HG03439 (cell line): ENCODE measurements around the gene DUSP1.

Experiments
- ATAC-seq: cut with Tn5 transposase; IDR thresholded peaks from one replicate; pipeline ENCODE4 v1.9.1; 2021; ENCODE audit warnings: mild to moderate bottlenecking, moderate library complexity; ENCODE audit not compliant: unreplicated experiment

The DUSP1 gene

GRCh38 chr5:172727551-172727950 is 43.4 kb downstream of the DUSP1 start:
- ATAC-seq = no peak

GRCh38 chr5:172726966-172727365 is 44.0 kb downstream of the DUSP1 start:
- no peak for ATAC-seq

GRCh38 chr5:172725785-172726184 is 45.2 kb downstream of the DUSP1 start:
- ATAC-seq = no peak

- no peak for ATAC-seq
These were observed 45.7 kb downstream of the DUSP1 start for GRCh38 chr5:172725273-172725672.

- no peak for ATAC-seq
These were observed 46.5 kb downstream of the DUSP1 start for GRCh38 chr5:172724242-172725183.

- no peak for ATAC-seq
These were observed 47.5 kb downstream of the DUSP1 start for GRCh38 chr5:172723508-172723907.

GRCh38 chr5:172722327-172722815 is 48.6 kb downstream of the DUSP1 start:
- ATAC-seq = no peak

GRCh38 chr5:172721455-172722326 is 49.3 kb downstream of the DUSP1 start:
- ATAC-seq = no peak

- no peak for ATAC-seq
These were observed 50.3 kb downstream of the DUSP1 start for GRCh38 chr5:172720655-172721054.

- ATAC-seq = no peak
These were observed 51.8 kb downstream of the DUSP1 start for GRCh38 chr5:172719211-172719610.

GRCh38 chr5:172718527-172719114 is 52.4 kb downstream of the DUSP1 start:
- no peak for ATAC-seq
